Measurements from ENCODE around the gene LTBP1.
"Not testable (repeated sequence)": the region's sequence is repeated elsewhere in the genome, so short reads cannot be mapped to it uniquely, and the experiment has no call there.

The LTBP1 gene

DNA sequence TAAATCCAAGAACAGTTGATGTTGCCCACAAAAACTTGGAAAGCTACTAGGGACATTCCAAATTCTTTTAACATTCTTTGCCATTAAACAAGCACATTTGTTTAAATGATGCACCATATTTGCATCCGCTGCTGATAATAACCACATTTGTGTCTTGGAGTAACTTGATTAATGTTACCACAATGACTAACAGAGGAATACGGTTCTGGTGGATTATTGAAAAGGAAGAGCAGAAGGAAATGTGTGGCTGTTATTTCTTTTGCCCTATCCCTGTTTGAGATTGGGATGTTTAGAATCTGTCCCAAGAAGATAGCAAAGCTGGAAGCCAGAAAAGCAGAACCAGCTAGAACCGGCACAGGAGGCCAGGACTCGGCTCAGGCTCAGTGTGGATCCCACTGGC lies 490.5 kb downstream of the LTBP1 start:
- Histone ChIP-seq H2BK120ac (ENCODE audit: low read depth, low read length) (no peak overlapping the region), H3K27ac (ENCODE audit: low read length, poor library complexity, severe bottlenecking) (no peak overlapping the region), H3K9ac (ENCODE audit: low read length) (peak overlapping the region; percentile 42), H4K91ac (ENCODE audit: low read length) (no peak overlapping the region), H2AK5ac (ENCODE audit: low read length, severe bottlenecking) (no peak overlapping the region), H2AFZ (ENCODE audit: low read depth, low read length) (no peak overlapping the region), H3K4me3 (ENCODE audit: insufficient read depth in 1 of 2, low read depth in 1 of 2, low read length in 2 of 2) (no peak overlapping the region), H3K14ac (ENCODE audit: low read length in 2 of 2) (no peak overlapping the region), H2BK15ac (ENCODE audit: low read depth, poor library complexity, severe bottlenecking) (no peak overlapping the region), H2BK5ac (ENCODE audit: low read depth, low read length, poor library complexity, severe bottlenecking) (no peak overlapping the region), H3K18ac (ENCODE audit: low read depth in 1 of 2, low read length in 2 of 2) (no peak overlapping the region), H3K4me1 (ENCODE audit: control insufficient read depth, insufficient read depth, low read depth, low read length) (no peaks in the 10 kb centered on the region), H3K4ac (ENCODE audit: low read depth in 1 of 2, low read length in 2 of 2) (peak overlapping the region in 1 of 2 experiments; percentile 37), H4K8ac (ENCODE audit: low read length) (no peak overlapping the region), H3K23ac (ENCODE audit: low read length in 2 of 2) (no peak overlapping the region), H2BK12ac (ENCODE audit: low read length in 2 of 2) (no peak overlapping the region), H3K36me3 (ENCODE audit: control insufficient read depth in 1 of 2, insufficient read depth in 2 of 2, low read depth in 1 of 2, low read length in 2 of 2) (no peaks in the 10 kb centered on the region), H3K9me3 (ENCODE audit: control insufficient read depth, low read length) (no peaks in the 10 kb centered on the region), H3K27me3 (ENCODE audit: control insufficient read depth in 1 of 2, insufficient read depth in 1 of 2, low read length in 2 of 2) (no peaks in the 10 kb centered on the region), H3K4me2 (ENCODE audit: low read length, poor library complexity, severe bottlenecking) (no peak overlapping the region), H3K79me1 (replicated peaks; ENCODE audit: low read length, poor library complexity, severe bottlenecking) (no peaks in the 10 kb centered on the region)
- peak; percentile 94 for DNase-seq
- WGBS = 0% methylated on average over 3 of the region's 4 CpGs

DNA sequence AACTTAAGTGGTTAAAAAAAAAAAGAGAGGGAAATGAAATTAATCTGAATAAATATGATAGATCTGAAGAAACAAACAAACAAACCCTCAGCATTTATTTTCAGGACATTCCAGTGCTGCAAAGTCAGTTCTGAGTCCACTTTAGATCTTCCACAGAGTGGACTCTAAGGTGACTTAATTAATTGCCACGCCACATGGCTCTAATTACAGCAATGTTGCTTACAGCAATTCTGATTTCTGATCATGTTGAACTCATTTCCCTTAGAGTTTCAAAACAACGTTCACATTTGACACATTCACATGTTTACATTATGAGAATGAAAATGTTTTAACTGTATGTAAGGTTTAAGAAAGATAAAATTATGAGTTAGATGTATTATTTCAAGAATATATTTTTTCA lies 491.1 kb downstream of the LTBP1 start:
- H4K8ac ChIP-seq (ENCODE audit: low read length) = no peak overlapping the region
- no peak overlapping the region for H4K91ac ChIP-seq (ENCODE audit: low read length)
- H3K9me3 ChIP-seq (ENCODE audit: control insufficient read depth, low read length) = no peaks in the 10 kb centered on the region
- no peak overlapping the region for H2AFZ ChIP-seq (ENCODE audit: low read depth, low read length)
- H3K27me3 ChIP-seq (ENCODE audit: control insufficient read depth in 1 of 2, insufficient read depth in 1 of 2, low read length in 2 of 2) = no peaks in the 10 kb centered on the region
- DNase-seq = peak; percentile 30
- no peak overlapping the region for H3K4me3 ChIP-seq (ENCODE audit: insufficient read depth in 1 of 2, low read depth in 1 of 2, low read length in 2 of 2)
- no peaks in the 10 kb centered on the region for H3K36me3 ChIP-seq (ENCODE audit: control insufficient read depth in 1 of 2, insufficient read depth in 2 of 2, low read depth in 1 of 2, low read length in 2 of 2)
- H3K4ac ChIP-seq (ENCODE audit: low read depth in 1 of 2, low read length in 2 of 2) = no peak overlapping the region
- no peak overlapping the region for H3K23ac ChIP-seq (ENCODE audit: low read length in 2 of 2)
- no peak overlapping the region for H3K14ac ChIP-seq (ENCODE audit: low read length in 2 of 2)
- peak overlapping the region; percentile 42 for H3K9ac ChIP-seq (ENCODE audit: low read length)
- peak overlapping the region in 1 of 2 experiments; percentile 77 for H2BK12ac ChIP-seq (ENCODE audit: low read length in 2 of 2)
- H3K27ac ChIP-seq (ENCODE audit: low read length, poor library complexity, severe bottlenecking) = no peak overlapping the region
- peak overlapping the region in 1 of 2 experiments; percentile 95 for H3K18ac ChIP-seq (ENCODE audit: low read depth in 1 of 2, low read length in 2 of 2)
- peak overlapping the region; percentile 68 for H2BK120ac ChIP-seq (ENCODE audit: low read depth, low read length)
- no peak overlapping the region for H2BK5ac ChIP-seq (ENCODE audit: low read depth, low read length, poor library complexity, severe bottlenecking)
- H3K79me1 ChIP-seq (replicated peaks; ENCODE audit: low read length, poor library complexity, severe bottlenecking) = no peaks in the 10 kb centered on the region
- H2AK5ac ChIP-seq (ENCODE audit: low read length, severe bottlenecking) = no peak overlapping the region
- 50% methylated on average over 1 of the region's 2 CpGs for WGBS
- no peaks in the 10 kb centered on the region for H3K4me1 ChIP-seq (ENCODE audit: control insufficient read depth, insufficient read depth, low read depth, low read length)
- no peak overlapping the region for H2BK15ac ChIP-seq (ENCODE audit: low read depth, poor library complexity, severe bottlenecking)
- H3K4me2 ChIP-seq (ENCODE audit: low read length, poor library complexity, severe bottlenecking) = no peak overlapping the region

DNA sequence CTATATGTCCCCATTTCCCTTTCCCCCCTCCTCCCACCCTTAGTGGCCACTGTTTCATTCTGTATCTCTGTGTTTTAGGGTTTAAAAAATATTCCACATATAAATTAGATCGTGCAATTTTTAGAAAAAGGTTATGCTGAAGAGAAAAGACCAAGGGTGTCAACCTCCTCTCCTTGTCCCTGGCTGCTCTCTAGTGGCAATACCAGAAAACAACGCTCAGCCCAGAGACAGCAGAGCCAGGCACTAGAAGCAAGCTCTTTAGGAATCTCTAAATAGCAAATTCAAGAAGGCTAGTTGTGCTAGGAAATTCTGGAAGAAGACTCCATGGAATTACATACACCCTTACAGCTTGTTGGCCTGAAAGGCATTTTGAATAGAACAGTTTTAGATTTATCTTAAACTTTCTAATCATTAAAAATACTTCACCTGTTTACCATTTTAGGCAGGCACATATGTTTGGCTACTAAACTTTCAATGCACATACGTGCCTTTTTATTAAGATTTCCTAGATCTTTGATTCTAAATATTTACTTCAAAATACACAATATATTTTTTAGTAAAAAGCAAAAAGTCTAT lies 494.6 kb downstream of the LTBP1 start:
- Histone ChIP-seq H3K14ac (ENCODE audit: low read length in 2 of 2) (no peak overlapping the region), H2BK12ac (ENCODE audit: low read length in 2 of 2) (peak overlapping the region in 1 of 2 experiments; percentile 95), H3K4me3 (ENCODE audit: insufficient read depth in 1 of 2, low read depth in 1 of 2, low read length in 2 of 2) (no peak overlapping the region), H3K79me1 (replicated peaks; ENCODE audit: low read length, poor library complexity, severe bottlenecking) (no peaks in the 10 kb centered on the region), H4K91ac (ENCODE audit: low read length) (no peak overlapping the region), H3K4ac (ENCODE audit: low read depth in 1 of 2, low read length in 2 of 2) (no peak overlapping the region), H2BK120ac (ENCODE audit: low read depth, low read length) (peak overlapping the region; percentile 27), H3K23ac (ENCODE audit: low read length in 2 of 2) (no peak overlapping the region), H3K18ac (ENCODE audit: low read depth in 1 of 2, low read length in 2 of 2) (peak overlapping the region; percentile 19 to 94), H3K9me3 (ENCODE audit: control insufficient read depth, low read length) (no peaks in the 10 kb centered on the region), H3K27ac (ENCODE audit: low read length, poor library complexity, severe bottlenecking) (no peak overlapping the region), H3K4me2 (ENCODE audit: low read length, poor library complexity, severe bottlenecking) (no peak overlapping the region), H3K9ac (ENCODE audit: low read length) (no peak overlapping the region), H2BK5ac (ENCODE audit: low read depth, low read length, poor library complexity, severe bottlenecking) (no peak overlapping the region), H2BK15ac (ENCODE audit: low read depth, poor library complexity, severe bottlenecking) (no peak overlapping the region), H3K4me1 (ENCODE audit: control insufficient read depth, insufficient read depth, low read depth, low read length) (no peaks in the 10 kb centered on the region), H4K8ac (ENCODE audit: low read length) (no peak overlapping the region), H2AFZ (ENCODE audit: low read depth, low read length) (no peak overlapping the region), H3K27me3 (ENCODE audit: control insufficient read depth in 1 of 2, insufficient read depth in 1 of 2, low read length in 2 of 2) (no peaks in the 10 kb centered on the region), H2AK5ac (ENCODE audit: low read length, severe bottlenecking) (no peak overlapping the region), H3K36me3 (ENCODE audit: control insufficient read depth in 1 of 2, insufficient read depth in 2 of 2, low read depth in 1 of 2, low read length in 2 of 2) (no peaks in the 10 kb centered on the region)
- 27% methylated on average over 2 of the region's 3 CpGs for WGBS
- DNase-seq = peak; percentile 73

DNA sequence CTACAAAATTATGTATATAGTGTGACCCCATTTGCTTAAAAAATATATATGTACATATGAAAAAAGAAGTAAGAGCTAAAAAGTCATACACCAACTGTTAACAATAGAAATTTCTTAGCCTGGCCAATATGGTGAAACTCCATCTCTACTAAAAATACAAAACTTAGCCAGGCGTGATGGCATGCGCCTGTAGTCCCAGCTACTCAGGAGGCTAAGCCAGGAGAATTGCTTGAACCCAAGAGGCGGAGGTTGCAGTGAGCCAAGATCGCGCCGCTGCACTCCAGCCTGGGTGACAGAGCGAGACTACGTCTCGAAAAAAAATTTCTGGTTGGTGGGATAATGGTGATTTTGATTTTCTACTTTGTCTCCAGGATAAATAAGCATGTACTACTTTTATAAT lies 495.3 kb downstream of the LTBP1 start:
- H3K27ac ChIP-seq (ENCODE audit: low read length, poor library complexity, severe bottlenecking); H3K14ac ChIP-seq (ENCODE audit: low read length in 2 of 2); DNase-seq; H3K4ac ChIP-seq (ENCODE audit: low read depth in 1 of 2, low read length in 2 of 2); H3K23ac ChIP-seq (ENCODE audit: low read length in 2 of 2); H3K4me1 ChIP-seq (ENCODE audit: control insufficient read depth, insufficient read depth, low read depth, low read length); H2BK15ac ChIP-seq (ENCODE audit: low read depth, poor library complexity, severe bottlenecking); H3K27me3 ChIP-seq (ENCODE audit: control insufficient read depth in 1 of 2, insufficient read depth in 1 of 2, low read length in 2 of 2); H4K8ac ChIP-seq (ENCODE audit: low read length); H4K91ac ChIP-seq (ENCODE audit: low read length); H3K4me3 ChIP-seq (ENCODE audit: insufficient read depth in 1 of 2, low read depth in 1 of 2, low read length in 2 of 2); H3K9ac ChIP-seq (ENCODE audit: low read length); H2BK12ac ChIP-seq (ENCODE audit: low read length in 2 of 2); H2BK5ac ChIP-seq (ENCODE audit: low read depth, low read length, poor library complexity, severe bottlenecking); H3K79me1 ChIP-seq (replicated peaks; ENCODE audit: low read length, poor library complexity, severe bottlenecking); H3K9me3 ChIP-seq (ENCODE audit: control insufficient read depth, low read length); H2AFZ ChIP-seq (ENCODE audit: low read depth, low read length); H3K4me2 ChIP-seq (ENCODE audit: low read length, poor library complexity, severe bottlenecking); H3K36me3 ChIP-seq (ENCODE audit: control insufficient read depth in 1 of 2, insufficient read depth in 2 of 2, low read depth in 1 of 2, low read length in 2 of 2); H2BK120ac ChIP-seq (ENCODE audit: low read depth, low read length); H2AK5ac ChIP-seq (ENCODE audit: low read length, severe bottlenecking): not testable (repeated sequence)
- 97% methylated on average over 3 of the region's 9 CpGs for WGBS
- peak overlapping the region in 1 of 2 experiments; percentile 34 for H3K18ac ChIP-seq (ENCODE audit: low read depth in 1 of 2, low read length in 2 of 2)
